Measurements from ENCODE around the gene IGF2BP2. TPM values are rescaled to one million over a fixed set of nuclear protein-coding genes. Genes with fewer than 3 reads are reported as not detected.

The IGF2BP2 gene
- total and polyA plus RNA-seq, 5 experiments from 2014 or later: 0.49 TPM; not detected in 4

DNA sequence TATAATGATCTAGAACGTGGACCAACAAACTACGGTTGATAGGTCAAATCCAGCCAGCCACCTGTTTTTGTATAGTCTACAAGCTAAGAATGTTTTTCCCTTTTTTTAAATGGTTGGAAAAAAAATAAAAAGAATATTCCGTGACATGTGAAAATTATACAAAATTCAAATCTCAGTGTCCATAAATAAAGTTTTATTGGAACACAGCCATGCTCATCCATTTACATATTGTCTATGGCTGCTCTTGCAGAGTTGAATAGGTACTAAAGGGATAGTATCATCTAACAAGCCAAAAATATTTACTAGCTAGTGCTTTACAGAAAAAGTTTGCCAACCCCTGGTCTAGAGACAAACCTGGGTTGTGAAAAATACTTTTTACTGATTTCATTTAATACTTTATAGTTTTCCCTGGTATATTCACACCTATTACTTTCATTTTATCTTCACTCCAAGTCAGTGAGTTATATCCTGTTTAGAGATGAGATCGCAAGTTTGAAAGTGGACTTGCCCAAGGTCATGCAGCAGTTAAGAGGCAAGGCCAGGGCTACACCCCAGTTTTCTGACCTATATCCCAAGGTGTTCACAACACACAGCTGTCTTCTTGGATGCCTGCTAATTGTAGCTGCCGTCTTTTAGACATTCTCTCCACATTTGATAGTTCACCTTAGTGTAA is 58.4 kb downstream of the IGF2BP2 start:
- no peak overlapping the region for H3K27ac Mint-ChIP-seq
- DNase-seq: no peak
- ATAC-seq: no peak
- no peaks in the 10 kb centered on the region for H3K9me3 Mint-ChIP-seq
- POLR2A ChIA-PET: no interaction called here
- peaks cover 2 to 6% (median 4%) of the 10 kb centered on the region in 4 donors for H3K4me1 Mint-ChIP-seq
- peaks cover 7 to 28% (median 15%) of the 10 kb centered on the region in 5 donors for H3K27me3 Mint-ChIP-seq
- no peaks in the 10 kb centered on the region for H3K36me3 Mint-ChIP-seq
- no peak overlapping the region for H3K4me3 Mint-ChIP-seq

GRCh38 chr3:185764980-185765370 is 59.9 kb downstream of the IGF2BP2 start:
- H3K9me3 Mint-ChIP-seq: no peaks in the 10 kb centered on the region

DNA sequence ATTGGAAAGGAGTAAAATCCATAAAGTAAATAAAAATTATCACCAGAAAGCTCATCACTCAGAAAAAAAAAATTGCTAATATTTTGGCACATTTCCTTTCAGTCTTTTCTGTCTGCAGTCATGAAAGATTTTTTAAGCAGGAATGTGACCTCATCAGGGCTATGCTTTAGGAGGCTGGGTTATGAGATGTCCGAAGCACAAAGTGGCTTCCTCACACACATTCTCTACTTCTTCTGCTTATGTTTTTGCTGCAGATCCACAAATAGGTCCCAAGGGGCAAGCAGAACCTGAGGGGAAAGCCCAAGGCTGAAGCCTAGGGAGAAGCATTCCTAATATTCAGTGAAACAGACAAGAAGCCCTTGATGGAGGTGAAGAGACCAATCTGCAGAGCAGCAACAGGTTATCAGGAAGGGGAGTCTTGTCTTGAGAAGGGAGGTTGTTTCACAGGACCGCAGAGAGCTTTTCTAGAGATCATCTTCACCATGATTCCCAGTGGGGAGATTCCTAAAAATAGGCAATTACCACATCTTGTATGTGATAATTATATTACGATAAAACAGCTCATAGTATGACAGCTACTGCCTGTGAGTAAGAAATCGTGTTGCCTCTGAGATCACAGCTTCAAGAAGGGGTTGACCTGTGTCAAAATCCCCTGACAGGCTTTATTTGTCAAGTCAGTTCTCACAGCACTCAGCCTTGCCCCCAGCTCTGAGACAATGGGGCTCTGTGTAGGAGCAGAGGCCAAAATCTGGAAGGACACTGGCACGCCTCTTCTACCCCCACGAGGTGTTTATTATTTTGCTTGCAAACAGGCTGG is 60.5 kb downstream of the IGF2BP2 start:
- Mint-ChIP-seq H3K27me3 (peaks cover 9 to 44% (median 20%) of the 10 kb centered on the region in 5 donors), H3K4me1 (peaks cover 2 to 6% (median 4%) of the 10 kb centered on the region in 4 donors), H3K36me3 (no peaks in the 10 kb centered on the region), H3K9me3 (no peaks in the 10 kb centered on the region), H3K4me3 (no peak overlapping the region), H3K27ac (no peak overlapping the region)
- POLR2A ChIA-PET: no interaction called here
- DNase-seq (no peak), ATAC-seq (no peak)

More at GRCh38 chr3:185764980-185765370, 59.9 kb downstream of the IGF2BP2 start:
- peaks cover 2 to 6% (median 4%) of the 10 kb centered on the region in 4 donors for H3K4me1 Mint-ChIP-seq
- no peak for ATAC-seq
- H3K27ac Mint-ChIP-seq: no peak overlapping the region
- peaks cover 9 to 43% (median 22%) of the 10 kb centered on the region in 5 donors for H3K27me3 Mint-ChIP-seq
- no peak for DNase-seq
- POLR2A ChIA-PET: no interaction called here
- H3K36me3 Mint-ChIP-seq: no peaks in the 10 kb centered on the region
- H3K4me3 Mint-ChIP-seq: no peak overlapping the region

DNA sequence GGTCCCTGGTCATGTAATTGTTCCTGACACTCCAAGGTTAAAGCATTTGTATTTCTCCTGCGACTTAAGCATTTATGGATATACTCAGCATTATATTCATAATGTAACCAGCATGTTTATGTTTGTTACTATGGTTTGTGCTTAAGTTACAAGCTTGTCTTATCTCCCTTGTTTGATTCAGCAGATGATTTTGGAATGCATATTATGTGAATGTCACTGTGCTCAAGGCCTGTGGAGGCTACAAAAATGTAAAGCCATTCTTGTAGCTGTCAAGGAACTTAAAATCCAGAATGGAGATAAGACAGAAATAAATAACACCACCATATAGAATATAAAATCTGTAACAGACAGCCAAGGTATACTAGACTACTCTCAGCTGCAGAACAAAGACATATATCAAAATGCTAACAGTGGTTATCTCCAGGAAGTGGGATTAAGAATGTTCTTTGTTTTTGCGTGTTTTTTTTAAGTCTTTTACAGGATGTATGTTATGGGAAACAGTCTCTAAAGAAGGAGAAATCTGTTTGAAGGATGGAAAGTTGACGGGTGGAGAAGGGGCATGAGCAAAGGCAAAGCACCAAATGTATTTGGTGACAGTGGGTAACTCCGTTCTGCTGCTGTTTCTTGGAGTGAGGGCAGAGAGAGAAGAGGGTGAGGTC is 61.4 kb downstream of the IGF2BP2 start:
- POLR2A ChIA-PET: no interaction called here
- Mint-ChIP-seq H3K27ac (no peak overlapping the region), H3K27me3 (peaks cover 9 to 53% (median 21%) of the 10 kb centered on the region in 5 donors), H3K9me3 (no peaks in the 10 kb centered on the region), H3K4me3 (no peak overlapping the region), H3K36me3 (no peaks in the 10 kb centered on the region), H3K4me1 (peaks cover 2 to 6% (median 4%) of the 10 kb centered on the region in 4 donors)
- ATAC-seq (no peak), DNase-seq (no peak)

GRCh38 chr3:185760550-185760949 is 64.3 kb downstream of the IGF2BP2 start:
- Mint-ChIP-seq H3K4me1 (peaks cover 2 to 6% (median 4%) of the 10 kb centered on the region in 4 donors), H3K27ac (no peak overlapping the region), H3K27me3 (peaks cover 8 to 59% (median 34%) of the 10 kb centered on the region in 5 donors), H3K4me3 (no peak overlapping the region), H3K36me3 (no peaks in the 10 kb centered on the region), H3K9me3 (peaks cover 0 to 7% (median 3%) of the 10 kb centered on the region in 9 donors)
- no peak for ATAC-seq
- no peak for DNase-seq
- POLR2A ChIA-PET: no interaction called here

DNA sequence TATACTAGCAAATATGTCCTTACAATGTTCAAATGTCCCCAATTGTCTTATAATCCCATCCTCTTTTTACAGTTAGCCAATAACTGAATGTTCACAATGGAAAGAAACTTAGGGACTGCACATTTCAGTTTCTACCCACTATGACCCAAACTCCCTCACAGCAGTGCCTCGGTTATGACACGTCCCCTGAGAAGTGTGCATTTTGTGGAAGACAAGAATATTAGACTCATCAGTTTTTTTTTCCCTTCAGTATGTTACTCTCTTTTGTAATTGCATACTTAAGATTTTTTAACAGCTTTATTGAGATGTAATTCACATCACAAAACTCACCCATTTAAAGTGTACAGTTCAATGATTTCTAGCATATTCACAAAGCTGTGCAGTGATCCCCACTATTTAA is 64.8 kb downstream of the IGF2BP2 start:
- H3K27me3 Mint-ChIP-seq: peaks cover 5 to 54% (median 30%) of the 10 kb centered on the region in 5 donors
- no peak overlapping the region for H3K4me3 Mint-ChIP-seq
- DNase-seq: no peak
- H3K9me3 Mint-ChIP-seq: peaks cover 0 to 7% (median 3%) of the 10 kb centered on the region in 9 donors
- H3K36me3 Mint-ChIP-seq: no peaks in the 10 kb centered on the region
- POLR2A ChIA-PET: no interaction called here
- ATAC-seq: no peak
- H3K4me1 Mint-ChIP-seq: peaks cover 2 to 6% (median 4%) of the 10 kb centered on the region in 4 donors
- no peak overlapping the region for H3K27ac Mint-ChIP-seq

- no peak overlapping the region for H3K4me3 Mint-ChIP-seq
- no peak for ATAC-seq
- peaks cover 5 to 51% (median 30%) of the 10 kb centered on the region in 5 donors for H3K27me3 Mint-ChIP-seq
- POLR2A ChIA-PET: no interaction called here
- no peak overlapping the region for H3K27ac Mint-ChIP-seq
- H3K4me1 Mint-ChIP-seq: peaks cover 2 to 6% (median 4%) of the 10 kb centered on the region in 4 donors
- peaks cover 0 to 2% (median 0%) of the 10 kb centered on the region in 3 donors for H3K36me3 Mint-ChIP-seq
- DNase-seq: no peak
- H3K9me3 Mint-ChIP-seq: peaks cover 0 to 12% (median 5%) of the 10 kb centered on the region in 9 donors
Observed at GRCh38 chr3:185759512-185759911, 65.3 kb downstream of the IGF2BP2 start.

GRCh38 chr3:185758912-185759311 is 65.9 kb downstream of the IGF2BP2 start:
- peaks cover 5 to 49% (median 30%) of the 10 kb centered on the region in 5 donors for H3K27me3 Mint-ChIP-seq
- H3K36me3 Mint-ChIP-seq: peaks cover 0 to 7% (median 0%) of the 10 kb centered on the region in 3 donors
- H3K4me3 Mint-ChIP-seq: no peak overlapping the region
- H3K9me3 Mint-ChIP-seq: peaks cover 0 to 16% (median 10%) of the 10 kb centered on the region in 9 donors
- POLR2A ChIA-PET: no interaction called here
- H3K4me1 Mint-ChIP-seq: peaks cover 2 to 6% (median 2%) of the 10 kb centered on the region in 4 donors
- DNase-seq (no peak), ATAC-seq (no peak)
- H3K27ac Mint-ChIP-seq: no peak overlapping the region

GRCh38 chr3:185757176-185757575 is 67.7 kb downstream of the IGF2BP2 start:
- Mint-ChIP-seq H3K4me3 (no peak overlapping the region), H3K9me3 (peaks cover 0 to 16% (median 10%) of the 10 kb centered on the region in 9 donors), H3K27ac (no peak overlapping the region), H3K4me1 (no peaks in the 10 kb centered on the region), H3K36me3 (peaks cover 0 to 7% (median 0%) of the 10 kb centered on the region in 3 donors), H3K27me3 (peaks cover 0 to 38% (median 22%) of the 10 kb centered on the region in 5 donors)
- no peak for DNase-seq
- POLR2A ChIA-PET: no interaction called here
- no peak for ATAC-seq

DNA sequence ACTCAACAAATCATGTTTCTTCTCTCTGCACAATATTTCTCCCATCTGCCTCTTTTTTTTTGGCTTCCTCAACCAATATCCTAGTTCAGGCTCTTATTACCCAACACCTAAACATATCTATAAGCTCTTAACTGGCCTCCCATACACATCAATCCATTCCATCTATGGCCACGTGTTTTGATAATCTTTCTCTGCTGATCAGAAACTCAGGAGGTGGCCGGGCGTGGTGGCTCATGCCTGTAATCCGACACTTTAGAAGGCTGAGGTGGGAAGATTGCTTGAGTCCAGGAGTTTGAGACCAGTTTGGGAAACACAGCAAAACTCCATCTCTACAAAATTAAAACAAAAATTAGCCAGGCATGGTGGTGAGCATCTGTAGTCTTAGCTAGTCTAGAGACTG is 68.4 kb downstream of the IGF2BP2 start:
- Mint-ChIP-seq H3K4me1 (no peaks in the 10 kb centered on the region), H3K36me3 (peaks cover 0 to 7% (median 0%) of the 10 kb centered on the region in 3 donors), H3K27me3 (peaks cover 0 to 36% (median 21%) of the 10 kb centered on the region in 5 donors), H3K27ac (no peak overlapping the region), H3K4me3 (no peak overlapping the region), H3K9me3 (peaks cover 0 to 16% (median 10%) of the 10 kb centered on the region in 9 donors)
- POLR2A ChIA-PET: no interaction called here
- DNase-seq: no peak
- ATAC-seq: no peak

GRCh38 chr3:185754920-185755319 is 69.9 kb downstream of the IGF2BP2 start:
- H3K4me3 Mint-ChIP-seq: no peak overlapping the region
- no peak overlapping the region for H3K27ac Mint-ChIP-seq
- POLR2A ChIA-PET: no interaction called here
- H3K27me3 Mint-ChIP-seq: peaks cover 1 to 21% (median 13%) of the 10 kb centered on the region in 5 donors
- H3K4me1 Mint-ChIP-seq: no peaks in the 10 kb centered on the region
- peaks cover 0 to 7% (median 0%) of the 10 kb centered on the region in 3 donors for H3K36me3 Mint-ChIP-seq
- peaks cover 0 to 16% (median 10%) of the 10 kb centered on the region in 9 donors for H3K9me3 Mint-ChIP-seq
- DNase-seq (no peak), ATAC-seq (no peak)

DNA sequence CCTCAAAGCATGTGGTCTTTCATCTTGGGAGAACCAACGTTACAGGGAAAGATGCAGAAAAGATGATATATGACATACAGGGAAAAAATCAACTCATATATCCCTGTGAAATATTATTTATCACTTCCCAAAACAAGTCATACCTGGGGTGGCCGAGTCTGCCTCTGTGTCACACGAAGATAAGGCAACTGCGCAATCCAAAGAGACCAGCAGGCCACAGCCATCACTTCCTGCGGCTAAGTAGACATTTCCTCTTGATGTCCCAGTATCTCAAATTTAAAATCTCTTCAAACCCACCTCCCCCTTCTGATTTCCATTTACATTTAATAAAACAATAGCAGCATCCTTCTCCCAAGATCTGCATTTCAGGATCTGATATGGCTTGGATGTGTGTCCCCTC is 71.5 kb downstream of the IGF2BP2 start:
- peaks cover 0 to 16% (median 10%) of the 10 kb centered on the region in 9 donors for H3K9me3 Mint-ChIP-seq
- H3K27me3 Mint-ChIP-seq: peaks cover 1 to 18% (median 9%) of the 10 kb centered on the region in 5 donors
- no peak overlapping the region for H3K4me3 Mint-ChIP-seq
- no peak for DNase-seq
- H3K36me3 Mint-ChIP-seq: peaks cover 0 to 7% (median 0%) of the 10 kb centered on the region in 3 donors
- H3K27ac Mint-ChIP-seq: no peak overlapping the region
- ATAC-seq: no peak
- POLR2A ChIA-PET: no interaction called here
- H3K4me1 Mint-ChIP-seq: no peaks in the 10 kb centered on the region
